ENCODE measurements around the gene HIBADH. TPM values are rescaled to one million over a fixed set of nuclear protein-coding genes. Genes with fewer than 3 reads are reported as not detected.

The HIBADH gene
- total and polyA plus RNA-seq, 2 donors (not counting 3 experiments of a cell fraction or from before 2014, with no cell fraction given), result 22.6 to 30.5 TPM

- H3K9ac ChIP-seq (replicated peaks; ENCODE audit: extremely low read depth, insufficient read depth, low read length), result no peak overlapping the region
- dilution Hi-C loops (cut with MboI; ENCODE audit: extremely low pct_ligation_motif_present, low sequenced_read_pairs) (no loop called here), intact Hi-C loops (cut with micrococcal nuclease) (no loop called here)
- H4K20me1 ChIP-seq (replicated peaks; ENCODE audit: control insufficient read depth, extremely low read depth, insufficient read depth, low read length), result no peaks in the 10 kb centered on the region
- H3K27me3 ChIP-seq (ENCODE audit: control insufficient read depth in 2 of 2, insufficient read depth in 2 of 2, low read length in 2 of 2), result no peaks in the 10 kb centered on the region
- no peaks in the 10 kb centered on the region for H3K9me3 ChIP-seq (replicated peaks; ENCODE audit: control insufficient read depth, insufficient read depth, low read length)
- H3K4me2 ChIP-seq (ENCODE audit: insufficient read depth, low read length), result no peak overlapping the region
- no peaks in the 10 kb centered on the region for H3K9me1 ChIP-seq (replicated peaks; ENCODE audit: control insufficient read depth, extremely low read depth, insufficient read depth, low read length)
- no peak overlapping the region for H3K4me3 ChIP-seq (replicated peaks in 1 of 3; ENCODE audit: insufficient read depth in 1 of 3, low read depth in 1 of 3, low read length in 3 of 3)
- FAIRE-seq (no peak), DNase-seq (ENCODE audit: low read depth, low spot score) (no peak)
- H3K79me2 ChIP-seq (ENCODE audit: control insufficient read depth, insufficient read depth, low read length), result no peaks in the 10 kb centered on the region
- H3K4me1 ChIP-seq (ENCODE audit: control insufficient read depth, extremely low read depth, insufficient read depth, low read length), result peaks cover 19% of the 10 kb centered on the region
- no peak overlapping the region for H2AFZ ChIP-seq (ENCODE audit: low read depth, low read length)
- H3K27ac ChIP-seq (ENCODE audit: insufficient read depth, low read depth, low read length), result no peak overlapping the region
- no TSS peak for BruUV-seq (replicated peaks)
- TF ChIP-seq FOS (IDR thresholded peaks at IDR 0.05; ENCODE audit: borderline replicate concordance, insufficient read depth, low read length) (no peak), MAX (IDR thresholded peaks at IDR 0.05; ENCODE audit: insufficient read depth, insufficient read length) (no peak), POLR2AphosphoS5 (IDR thresholded peaks at IDR 0.05; ENCODE audit: insufficient read depth, low read depth, low read length) (no peak), CTCF (IDR thresholded peaks at IDR 0.05; ENCODE audit: extremely low read depth in 1 of 2, insufficient read depth in 1 of 2, low read depth in 1 of 2, low read length in 2 of 2) (no peak), MYC (IDR thresholded peaks at IDR 0.05; ENCODE audit: low read depth, low read length) (no peak), POLR2A (IDR thresholded peaks at IDR 0.05; ENCODE audit: low read depth, low read length) (no peak), JUN (IDR thresholded peaks at IDR 0.05; ENCODE audit: borderline replicate concordance, insufficient read depth, insufficient read length, low read depth) (no peak), GATA2 (IDR thresholded peaks at IDR 0.05; ENCODE audit: insufficient read depth, insufficient read length, low read depth, low read length) (no peak), EZH2 (IDR thresholded peaks at IDR 0.05; ENCODE audit: borderline replicate concordance, low read depth, low read length, severe bottlenecking) (no peak)
- CTCF ChIA-PET, result interaction anchor here (0.8 to 1.0 kb wide), 2 partner anchors 11 to 33 kb away, joined by 3 to 4 read pairs; no protein-coding TSS in a partner anchor
- POLR2A ChIA-PET, result no interaction called here
- H3K36me3 ChIP-seq (ENCODE audit: control insufficient read depth in 2 of 2, extremely low read depth in 1 of 2, insufficient read depth in 2 of 2, low read length in 2 of 2), result no peaks in the 10 kb centered on the region
Observed at GRCh38 chr7:27712217-27712616, 49.5 kb upstream of the HIBADH start.

Measured in endothelial cell of umbilical vein (primary cell).